Inflammatory macrophage (primary cell): ENCODE measurements around the gene TAL1.
"Not testable (repeated sequence)": the region's sequence is repeated elsewhere in the genome, so short reads cannot be mapped to it uniquely, and the experiment has no call there.

ENCODE experiments used
- DNase-seq, 2 donors: peaks; one replicate each; pipeline ENCODE4 v3.0.0-alpha.2; 2020 to 2022

TAL1 gene

DNA sequence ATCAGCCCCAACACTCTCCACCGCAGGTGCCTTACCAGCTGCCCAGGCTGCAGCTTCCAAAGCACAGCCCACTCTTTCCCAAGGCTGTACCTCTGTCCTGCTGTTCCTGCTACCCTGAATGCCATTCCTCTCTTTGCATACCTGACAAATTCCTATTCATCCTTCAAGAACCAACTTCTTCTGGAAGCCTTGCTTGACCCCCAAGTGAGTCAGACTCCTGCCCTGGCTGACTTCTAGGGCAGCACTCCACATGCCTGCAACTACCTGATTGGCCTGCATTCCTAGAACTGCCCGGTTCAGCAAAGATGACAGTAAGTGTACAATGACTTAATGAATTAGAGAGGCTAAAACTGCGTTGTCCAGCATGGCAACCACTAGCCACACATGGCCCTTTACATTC lies 21.4 kb downstream of the TAL1 start:
- DNase-seq: no peak

DNA sequence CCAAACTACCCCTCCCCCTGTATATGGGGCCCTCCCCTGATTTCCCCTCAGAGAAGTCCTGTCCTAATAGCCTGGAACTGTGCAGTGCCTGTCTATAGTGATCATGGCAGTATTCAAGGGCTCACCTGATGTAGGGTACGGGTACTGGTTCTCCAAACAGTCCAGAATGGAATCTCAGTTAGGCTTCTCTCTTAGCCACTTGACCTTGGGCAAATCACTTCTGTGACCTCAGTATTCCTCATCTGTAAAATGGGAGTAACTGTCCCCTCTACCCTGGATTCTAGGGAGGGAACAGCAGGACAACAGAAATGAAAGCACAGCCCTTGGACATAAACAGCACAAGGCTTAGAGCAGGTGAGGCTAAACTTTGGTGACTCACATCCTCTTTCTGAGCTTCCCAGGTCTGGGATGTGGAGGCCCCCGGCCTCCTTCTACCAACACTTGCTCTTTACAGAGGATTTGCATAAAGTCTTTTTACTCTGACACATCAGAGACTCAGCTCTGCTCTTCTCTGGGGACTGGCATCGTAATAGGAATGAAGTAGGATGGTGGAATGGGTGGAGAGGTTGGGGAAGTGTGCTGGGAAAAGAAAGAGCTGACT lies 22.2 kb downstream of the TAL1 start:
- no peak for DNase-seq

DNA sequence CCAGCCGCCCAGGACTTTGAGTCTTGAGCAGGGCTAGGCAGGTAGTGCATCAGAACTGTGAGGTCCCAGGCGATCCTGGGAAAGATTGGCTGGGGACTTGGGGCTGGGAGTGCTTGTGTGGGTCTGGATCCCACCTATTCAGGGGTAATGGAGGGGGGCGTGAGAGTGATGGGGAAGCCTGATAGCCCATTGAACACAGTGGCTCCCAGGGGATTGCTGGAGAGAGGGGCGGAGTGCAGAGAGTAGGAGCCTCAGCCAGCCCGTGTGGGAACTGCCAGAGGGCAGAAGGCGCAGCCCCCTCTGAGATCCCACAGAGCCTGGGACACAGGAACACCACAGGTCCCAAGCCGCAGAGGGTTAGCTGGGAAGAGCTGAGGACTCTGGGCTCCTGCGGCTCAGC lies 22.9 kb downstream of the TAL1 start:
- no peak for DNase-seq

DNA sequence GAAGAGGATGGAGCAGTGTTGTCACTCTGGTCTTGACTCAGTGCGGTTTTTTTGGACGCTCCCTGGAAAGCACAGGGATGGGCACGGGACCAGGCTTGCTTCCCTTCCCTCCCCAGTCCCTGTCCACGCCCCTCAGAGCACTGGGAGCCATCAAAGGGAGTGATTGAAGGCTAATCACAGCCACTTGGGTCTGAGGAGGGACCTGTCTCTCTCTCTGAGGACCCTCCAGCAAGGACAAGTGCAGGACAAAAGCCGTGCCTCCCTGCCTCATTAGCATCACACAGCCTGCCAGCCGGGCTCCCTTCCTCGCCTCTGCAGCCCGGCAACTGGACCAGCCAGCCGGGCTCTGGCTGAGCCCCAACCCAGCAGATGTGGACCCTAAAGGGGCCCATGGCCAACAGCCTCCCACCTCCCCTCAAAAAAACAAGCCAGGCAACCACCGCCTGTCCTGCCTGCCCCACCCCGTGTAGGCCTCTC lies 23.6 kb downstream of the TAL1 start:
- DNase-seq: no peak

DNA sequence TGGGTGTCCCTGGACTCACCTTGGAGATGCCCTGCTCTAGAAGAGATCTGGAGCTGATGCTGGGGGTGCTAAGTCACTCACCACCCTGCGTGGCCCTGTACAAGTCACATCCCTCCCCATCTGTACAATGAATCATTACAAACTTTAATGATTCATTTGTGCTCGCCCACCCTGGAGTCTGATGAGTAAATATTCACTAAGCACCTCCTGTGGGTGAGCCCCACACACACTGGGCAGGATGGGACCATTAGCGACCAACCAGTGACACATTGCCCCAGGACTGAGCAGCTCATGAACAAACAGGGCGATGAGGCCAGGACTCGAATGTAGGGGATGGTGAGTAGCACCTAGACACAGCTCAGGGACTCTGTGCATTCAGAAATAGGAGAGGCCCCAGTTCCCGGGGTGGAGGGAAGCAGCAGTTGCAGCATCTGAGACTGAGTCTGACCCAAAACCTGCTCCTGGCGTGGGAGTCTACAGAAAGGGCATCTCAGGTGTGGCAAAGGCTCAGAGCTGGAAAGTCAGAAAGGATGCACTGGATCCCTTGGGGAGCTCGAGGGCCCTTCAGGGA lies 24.1 kb downstream of the TAL1 start:
- DNase-seq: no peak

DNA sequence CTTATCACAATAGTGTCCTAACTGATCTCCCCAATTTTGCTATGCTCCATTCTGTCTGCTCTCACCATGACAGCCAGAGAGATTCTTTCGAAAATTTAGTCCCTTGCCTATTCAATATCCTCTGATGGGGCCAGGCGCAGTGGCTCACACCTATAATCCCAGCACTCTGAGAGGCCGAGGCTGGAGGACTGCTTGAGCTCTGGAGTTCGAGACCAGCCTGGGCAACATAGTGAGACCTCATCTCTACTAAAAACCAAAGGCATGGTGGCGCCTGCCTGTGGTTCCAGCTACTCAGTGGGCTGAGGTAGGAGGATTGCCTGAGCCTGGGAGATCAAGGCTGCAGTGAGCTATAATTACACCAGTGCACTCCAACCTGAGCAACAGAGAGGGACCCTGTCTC lies 26.1 kb downstream of the TAL1 start:
- no peak for DNase-seq

DNA sequence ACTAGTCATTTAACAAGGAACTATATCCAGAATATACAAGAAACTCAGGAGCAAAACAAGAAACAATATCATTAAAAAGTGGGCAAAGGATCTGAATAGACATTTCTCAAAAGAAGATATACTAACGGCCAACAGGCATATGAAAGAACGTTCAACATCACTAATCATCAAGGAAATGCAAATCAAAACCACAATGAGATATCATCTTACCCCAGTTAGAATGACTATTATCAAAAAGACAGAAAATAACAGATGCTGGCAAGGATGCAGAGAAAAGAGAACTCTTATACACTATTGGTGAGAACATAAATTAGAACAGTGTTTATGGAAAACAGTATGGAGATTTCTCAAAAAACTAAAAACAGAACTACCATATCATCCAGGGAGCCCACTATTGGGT lies 28.5 kb downstream of the TAL1 start:
- DNase-seq: not testable (repeated sequence)

DNA sequence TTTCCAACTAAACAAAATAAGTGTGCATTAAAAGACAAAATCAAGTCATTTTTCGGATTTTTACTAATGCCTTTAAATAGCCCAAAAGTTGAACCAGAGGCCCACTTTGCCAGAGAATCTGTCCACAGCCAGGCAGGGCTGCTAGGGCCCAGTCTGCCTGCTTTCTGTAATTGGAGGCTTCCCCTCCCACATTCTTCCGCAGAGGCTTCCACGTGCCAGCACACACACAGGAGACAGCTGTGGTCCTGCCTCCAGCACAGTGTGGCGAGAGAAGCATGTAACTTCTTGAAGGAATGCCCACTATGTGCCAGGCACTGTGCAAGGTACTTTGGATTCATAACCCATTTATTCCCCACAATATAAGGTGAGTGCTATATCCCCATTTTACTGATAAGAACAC lies 30.8 kb downstream of the TAL1 start:
- DNase-seq: no peak

DNA sequence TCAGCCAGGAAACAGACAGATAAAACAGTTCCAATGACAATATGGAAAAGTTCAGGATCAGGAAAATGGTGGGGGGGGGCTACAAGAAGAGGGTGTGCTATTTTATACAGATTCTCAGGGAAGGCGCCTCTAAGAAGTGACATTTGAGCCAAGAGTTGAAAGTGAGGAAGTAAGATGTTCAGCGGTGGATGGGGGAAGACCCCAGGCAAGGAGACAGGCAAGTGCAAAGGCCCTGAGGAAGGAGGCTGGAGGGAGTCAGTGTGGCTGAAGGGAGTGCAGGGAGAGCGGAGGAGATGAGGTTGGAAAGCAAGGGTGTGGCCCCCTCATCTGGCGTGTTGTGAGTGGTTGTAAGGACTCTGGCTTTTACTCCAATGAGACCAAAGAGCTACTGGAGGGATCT lies 33.8 kb downstream of the TAL1 start:
- no peak for DNase-seq

DNA sequence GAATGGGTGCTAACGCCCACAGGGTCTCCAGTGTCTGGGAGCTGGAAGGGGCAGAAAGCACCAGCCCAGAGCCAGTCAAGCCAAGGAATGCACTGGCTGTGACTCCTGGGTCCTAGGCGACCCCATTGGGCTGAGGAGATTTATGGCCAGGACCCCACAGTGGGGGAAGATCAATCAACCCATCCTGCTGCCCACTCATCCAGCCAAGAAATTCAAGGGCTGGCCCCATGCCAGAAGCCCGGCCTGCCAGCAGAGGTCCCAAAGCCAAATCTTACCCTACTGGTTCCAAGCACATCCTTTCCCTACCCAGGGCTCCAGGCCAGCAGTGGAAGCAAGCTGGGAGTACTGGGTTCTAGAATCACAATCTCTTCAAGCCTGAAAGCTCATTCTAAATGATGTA lies 35.4 kb downstream of the TAL1 start:
- no peak for DNase-seq

DNA sequence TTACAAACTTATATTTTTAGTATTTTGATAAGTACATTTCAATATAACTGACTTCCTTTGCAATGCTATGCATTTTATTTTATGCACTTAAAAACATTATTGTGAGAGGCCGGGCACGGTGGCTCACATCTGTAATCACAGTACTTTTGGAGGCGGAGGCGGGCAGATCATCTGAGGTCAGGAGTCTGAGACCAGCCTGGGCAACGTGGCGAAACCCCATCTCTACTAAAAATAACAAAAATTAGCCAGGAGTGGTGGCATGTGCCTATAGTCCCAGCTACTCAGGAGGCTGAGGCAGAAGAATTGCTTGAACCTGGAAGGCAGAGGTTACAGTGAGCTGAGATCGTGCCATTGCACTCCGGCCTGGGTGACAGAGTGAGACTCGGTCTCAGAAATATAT lies 36.0 kb downstream of the TAL1 start:
- not testable (repeated sequence) for DNase-seq

DNA sequence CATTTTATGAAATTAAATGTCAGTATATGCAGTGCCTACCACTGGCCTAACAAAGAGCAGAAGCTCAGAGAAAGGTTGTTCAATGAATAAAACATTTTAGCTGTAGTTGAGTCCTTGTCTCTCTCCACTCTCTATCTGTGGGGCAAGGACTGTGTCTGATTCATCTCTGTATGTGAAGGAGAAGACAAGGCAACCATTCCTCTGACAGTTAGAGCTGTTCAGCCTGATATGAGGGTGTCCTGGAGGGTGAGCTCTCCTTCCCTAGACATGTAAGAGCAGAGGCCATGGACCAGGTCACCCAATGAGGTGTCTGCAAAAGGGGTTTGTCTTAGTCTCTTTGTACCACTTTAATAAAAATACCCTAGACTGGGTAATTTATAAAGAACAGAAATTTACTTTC lies 37.7 kb downstream of the TAL1 start:
- no peak for DNase-seq

DNA sequence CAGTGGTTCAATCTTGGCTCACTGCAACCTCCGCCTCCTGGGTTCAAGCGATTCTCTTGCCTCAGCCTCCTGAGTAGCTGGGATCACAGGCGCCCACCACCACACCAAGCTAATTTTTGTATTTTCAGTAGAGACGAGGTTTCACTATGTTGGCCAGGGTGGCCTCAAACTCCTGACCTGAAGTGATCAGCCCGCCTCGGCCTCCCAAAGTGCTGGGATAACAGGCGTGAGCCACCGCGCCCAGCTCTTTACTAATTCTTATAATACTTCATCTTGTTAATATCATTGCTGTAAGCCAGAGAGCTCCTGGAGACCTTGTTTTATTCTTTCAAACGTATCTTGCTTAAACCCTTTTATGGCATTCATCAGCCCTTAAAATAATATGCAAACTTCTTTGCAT lies 38.5 kb downstream of the TAL1 start:
- DNase-seq: not testable (repeated sequence)

DNA sequence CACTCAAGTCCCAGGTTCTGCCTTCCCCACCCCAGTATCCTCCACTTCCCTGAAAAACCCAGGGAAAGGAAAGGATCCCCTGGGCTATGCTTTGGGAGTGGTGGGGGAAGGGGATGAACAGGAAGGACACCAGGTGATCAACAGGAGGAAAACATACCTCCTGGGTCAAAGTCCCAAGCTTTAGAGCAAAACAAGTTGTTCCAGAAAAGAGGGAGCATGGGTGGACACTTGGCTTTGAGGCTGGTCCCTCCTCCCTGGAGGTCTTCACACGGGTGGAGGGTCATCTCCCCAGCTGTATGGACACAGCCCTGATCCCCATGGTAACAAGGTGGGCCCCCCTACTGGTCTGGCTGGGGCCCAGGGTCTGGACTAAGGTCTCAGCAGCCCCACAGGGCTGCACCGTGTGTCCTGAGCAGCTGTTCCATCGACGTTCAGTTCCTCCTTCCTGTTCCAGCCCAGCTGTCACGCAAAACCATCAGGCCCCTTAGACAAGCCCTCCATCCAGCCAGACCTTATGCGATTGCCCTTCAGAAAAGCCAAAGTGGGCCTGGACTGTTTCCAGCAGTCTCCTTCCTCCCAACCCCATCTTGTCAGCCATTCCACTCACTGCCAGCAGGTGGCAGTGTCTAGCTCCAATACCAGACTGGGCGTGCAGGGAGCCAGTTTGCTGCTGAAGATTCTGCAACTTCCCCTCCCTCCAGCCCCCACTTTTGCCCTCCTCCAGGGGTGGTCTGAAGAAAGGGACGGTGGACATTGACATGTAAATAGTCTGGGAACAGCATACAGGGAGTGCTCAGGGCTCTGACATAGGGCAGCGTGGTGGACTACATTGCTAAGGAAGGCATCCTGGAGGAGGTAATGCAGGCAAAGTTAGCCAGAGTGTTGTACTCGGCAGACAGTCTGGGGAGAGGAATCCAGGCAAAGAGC lies 39.3 kb downstream of the TAL1 start:
- DNase-seq: peak; percentile 69 to 71

DNA sequence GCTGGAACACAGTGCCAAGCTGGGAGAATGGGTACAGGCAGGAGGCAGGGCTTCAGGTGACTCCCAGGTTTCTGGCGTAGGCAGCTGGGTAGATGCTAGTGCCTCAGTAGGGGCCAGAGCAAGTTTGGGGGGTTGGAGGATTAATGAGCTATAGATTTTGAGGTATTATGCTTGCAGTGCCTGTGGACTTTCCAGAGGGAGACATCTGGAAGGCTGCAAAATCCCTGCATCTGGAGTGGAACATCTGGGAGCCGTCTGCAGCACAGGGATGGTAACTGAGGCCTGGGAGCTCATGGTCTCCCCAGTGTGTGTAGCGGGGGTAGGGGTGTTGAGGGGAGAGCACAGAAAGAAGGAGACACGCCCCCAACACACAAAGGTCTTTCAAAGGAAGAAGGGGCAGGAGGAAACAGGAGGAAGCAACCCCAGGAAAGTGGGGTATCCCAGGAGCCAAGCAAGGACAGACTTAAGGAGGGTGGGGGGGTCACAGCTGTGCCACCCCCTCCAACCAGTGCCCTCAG lies 40.0 kb downstream of the TAL1 start:
- no peak for DNase-seq

DNA sequence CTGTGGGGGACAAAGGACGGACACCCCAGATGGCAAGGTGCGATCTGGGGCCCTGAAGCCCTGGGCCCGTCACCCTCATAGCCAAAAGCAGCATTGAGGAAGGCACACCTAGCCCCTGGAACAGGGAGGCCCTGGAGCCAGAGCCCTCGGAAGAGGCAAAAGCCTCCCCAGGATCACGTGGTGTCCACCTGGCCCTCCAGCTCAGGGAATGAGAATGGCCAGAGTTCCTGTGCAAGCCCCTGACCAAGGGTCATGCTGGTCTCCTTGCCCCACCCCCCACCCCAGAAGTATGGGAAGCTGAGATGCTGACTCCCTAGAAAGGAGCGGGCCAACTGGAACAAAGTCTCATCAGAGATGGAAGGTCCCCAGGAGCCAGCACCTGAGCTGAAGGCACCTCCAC lies 41.2 kb downstream of the TAL1 start:
- no peak for DNase-seq

DNA sequence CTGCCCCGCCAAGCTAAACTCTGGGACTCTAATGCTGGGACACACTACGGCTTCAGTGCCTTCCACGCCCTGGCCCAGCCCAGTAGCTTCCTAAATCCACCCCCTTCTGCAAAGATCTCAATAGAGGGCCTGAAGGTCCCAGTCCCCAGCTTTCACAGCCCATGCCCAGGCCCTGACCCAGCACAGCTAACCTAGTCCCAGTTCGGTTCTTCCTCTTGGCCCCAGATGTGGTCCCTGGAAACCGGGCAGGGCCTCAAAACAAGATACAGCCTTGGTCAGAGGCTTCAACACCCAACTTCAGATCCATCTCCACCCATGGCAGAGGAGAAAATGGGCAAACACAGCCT lies 41.5 kb downstream of the TAL1 start:
- DNase-seq: no peak

DNA sequence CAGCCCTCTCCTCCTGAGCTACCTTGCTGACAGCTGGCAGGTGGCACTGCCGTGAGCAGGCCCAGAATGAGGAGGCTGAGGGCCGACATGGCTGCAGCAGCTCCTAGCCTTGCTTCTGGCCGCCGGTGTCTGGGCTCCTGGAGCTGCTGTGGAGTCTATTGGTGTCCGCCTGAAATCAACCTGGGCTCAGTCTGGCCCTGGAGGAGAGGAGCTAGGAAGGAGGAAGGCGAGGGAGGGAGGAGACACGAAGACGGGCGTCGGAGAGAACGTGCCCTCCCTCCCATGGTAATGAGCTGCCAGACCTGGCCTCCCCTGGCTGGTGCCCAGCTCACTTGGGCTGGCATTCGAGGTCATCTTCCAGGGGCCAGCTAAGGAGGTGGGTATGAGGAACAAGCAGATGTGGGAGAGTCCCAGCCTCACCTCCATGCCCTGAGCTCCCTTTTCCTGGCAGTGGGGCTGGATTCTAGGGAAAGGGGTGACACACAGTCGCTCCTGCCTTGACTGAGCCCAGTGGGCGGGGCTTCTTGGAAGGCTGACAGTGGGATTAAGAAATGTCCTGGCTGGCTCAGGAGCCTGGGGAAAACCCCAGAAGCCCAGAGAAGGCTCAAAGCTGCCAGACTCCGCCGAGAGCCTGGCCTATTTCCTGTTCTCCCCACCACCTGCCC lies 42.0 kb downstream of the TAL1 start, which contains the start of gene PDZK1IP1:
PDZK1IP1 (minus strand) TSS at position 193 of the 665 bp plus-strand sequence; CDS start at position 89, 104 bp downstream.
- DNase-seq: no peak

DNA sequence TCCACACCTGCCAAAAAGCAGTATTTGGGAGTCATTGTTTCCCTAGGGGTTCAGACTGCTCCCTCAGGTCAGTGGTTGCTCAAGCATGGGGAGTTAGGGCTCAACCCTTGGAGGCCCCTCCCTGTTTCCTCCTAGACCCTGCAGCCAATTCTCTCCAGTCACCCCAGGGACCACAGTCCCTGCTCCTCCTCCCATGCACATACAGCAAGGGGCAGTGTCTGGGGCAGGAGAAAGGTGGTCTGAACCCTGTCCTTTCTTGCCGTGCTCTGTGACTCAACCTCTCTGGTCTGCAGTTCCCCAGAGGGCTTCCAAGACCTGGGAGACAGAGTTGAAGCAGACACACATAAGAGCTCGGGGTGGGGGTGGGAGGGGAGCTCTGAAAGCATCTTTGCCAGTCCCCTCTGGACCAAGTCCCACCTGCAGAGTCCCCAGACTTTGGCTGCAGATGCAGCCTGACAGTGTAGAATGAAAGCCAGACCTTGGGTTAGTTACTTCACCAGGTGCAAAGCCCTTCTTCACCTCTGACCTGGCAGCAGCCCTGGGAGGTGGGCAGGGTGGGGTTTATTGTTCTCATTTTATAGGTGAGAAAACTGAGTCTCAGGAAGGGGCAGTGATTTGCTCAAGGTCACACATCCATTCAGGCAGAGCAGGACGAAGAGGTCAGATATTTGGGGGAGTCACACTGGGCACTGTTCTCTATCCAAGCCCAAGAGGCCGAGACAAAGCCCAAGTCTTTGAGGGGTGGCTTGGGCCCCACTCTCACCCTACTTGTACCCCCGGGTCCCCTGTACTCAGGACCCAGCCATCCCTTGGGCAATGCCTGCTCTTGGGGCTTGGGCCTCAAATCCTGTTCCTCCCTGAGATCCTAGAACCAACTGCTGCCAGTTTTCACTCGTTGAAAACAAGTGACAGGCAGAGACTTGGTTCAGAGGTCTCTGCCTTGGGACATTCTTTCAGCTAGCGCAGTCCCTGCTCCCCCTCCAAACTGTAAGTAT lies 42.9 kb downstream of the TAL1 start:
- DNase-seq: no peak

DNA sequence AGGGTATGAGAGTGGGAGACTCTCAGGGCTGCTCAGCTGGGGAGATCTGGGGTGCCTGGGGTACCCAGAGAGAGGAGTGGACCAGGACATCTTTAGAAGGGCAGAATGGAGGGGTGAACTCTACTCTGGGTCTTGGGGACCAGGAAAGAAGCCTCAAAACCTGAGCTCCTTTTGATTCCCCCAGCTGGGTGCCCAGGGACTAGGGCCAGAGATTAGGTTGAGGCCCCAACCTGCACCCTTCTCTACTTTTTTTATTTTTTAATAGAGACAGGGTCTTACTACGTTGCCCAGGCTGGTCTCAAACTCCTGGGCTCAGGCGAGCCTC lies 44.1 kb downstream of the TAL1 start:
- no peak for DNase-seq

DNA sequence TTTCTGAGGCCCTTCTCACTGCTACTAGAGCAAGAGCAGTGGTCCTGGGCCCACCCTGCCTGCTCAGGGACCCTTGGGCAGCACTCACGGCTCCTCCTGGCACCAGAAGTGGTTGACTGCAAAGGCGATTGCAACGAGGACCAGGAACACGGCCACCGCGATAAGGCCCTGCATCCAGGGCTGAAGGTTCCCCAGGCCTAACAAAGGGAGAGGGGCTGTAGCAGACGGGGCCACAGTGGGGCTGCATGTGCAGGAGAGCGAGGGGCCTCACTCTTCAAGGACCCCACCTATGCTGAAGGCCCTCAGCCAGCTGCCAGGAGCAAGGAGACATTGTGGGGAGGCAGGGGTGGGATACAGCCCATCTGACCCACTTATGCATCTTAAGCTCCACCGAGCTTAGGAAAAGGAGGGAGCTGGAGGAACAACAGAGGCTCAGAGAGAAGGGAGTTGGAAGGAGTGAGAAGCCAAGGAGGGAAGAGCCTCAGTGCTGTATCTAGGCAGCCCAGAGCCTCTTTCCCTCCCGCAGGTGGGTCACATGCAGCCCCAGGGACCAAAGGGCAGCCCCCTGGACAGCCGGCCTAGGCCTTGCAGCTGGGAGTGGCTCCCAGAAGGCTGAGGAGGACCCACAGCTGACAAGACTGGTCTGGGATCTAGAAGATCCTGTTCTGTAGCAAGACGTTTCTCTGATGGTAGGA lies 44.6 kb downstream of the TAL1 start:
- DNase-seq: no peak
